GM18870 (cell line): ENCODE measurements around the gene FLOT2.
"Not testable (repeated sequence)": the region's sequence is repeated elsewhere in the genome, so short reads cannot be mapped to it uniquely, and the experiment has no call there.

ENCODE experiments used
- ATAC-seq: cut with Tn5 transposase; IDR thresholded peaks from one replicate; pipeline ENCODE4 v1.9.1; 2021; ENCODE audit warnings: moderate library complexity; ENCODE audit not compliant: unreplicated experiment

Gene FLOT2

DNA sequence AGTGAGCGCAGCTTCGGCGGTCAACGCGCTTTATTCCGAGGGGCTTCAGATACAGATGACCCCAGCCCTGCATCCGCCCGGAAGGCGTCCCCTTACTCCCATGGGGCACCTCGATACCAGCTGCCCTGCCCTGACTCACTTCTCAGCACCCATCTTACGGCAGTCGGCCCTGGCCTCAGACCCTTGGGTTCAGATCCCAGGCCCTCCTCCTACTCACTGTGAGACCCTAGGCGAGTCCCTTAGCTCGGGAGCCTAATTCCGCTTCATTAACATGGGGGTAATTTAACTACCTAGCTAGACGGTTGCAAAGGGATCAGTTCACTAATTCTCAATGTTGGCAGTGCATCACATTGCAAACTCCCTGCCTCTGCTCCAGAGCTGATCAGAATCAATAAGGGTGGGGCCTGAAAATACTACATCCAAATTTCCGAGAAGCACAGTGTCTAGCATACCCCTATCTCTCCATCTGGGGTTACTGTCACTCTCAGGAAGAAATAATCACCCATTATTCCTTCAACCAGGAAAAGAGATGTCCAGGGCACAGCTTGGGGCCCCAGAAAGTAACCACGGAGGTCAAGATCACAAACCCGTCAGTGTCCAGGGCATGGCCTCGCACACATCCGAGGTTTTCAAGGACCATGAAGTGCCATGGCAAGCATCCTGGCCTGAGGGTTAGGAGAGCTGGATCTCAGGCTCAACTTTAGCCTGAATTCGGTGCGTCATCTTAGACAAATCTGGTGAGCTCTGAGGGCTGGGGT, 415 bp upstream of the FLOT2 start:
- no peak for ATAC-seq

DNA sequence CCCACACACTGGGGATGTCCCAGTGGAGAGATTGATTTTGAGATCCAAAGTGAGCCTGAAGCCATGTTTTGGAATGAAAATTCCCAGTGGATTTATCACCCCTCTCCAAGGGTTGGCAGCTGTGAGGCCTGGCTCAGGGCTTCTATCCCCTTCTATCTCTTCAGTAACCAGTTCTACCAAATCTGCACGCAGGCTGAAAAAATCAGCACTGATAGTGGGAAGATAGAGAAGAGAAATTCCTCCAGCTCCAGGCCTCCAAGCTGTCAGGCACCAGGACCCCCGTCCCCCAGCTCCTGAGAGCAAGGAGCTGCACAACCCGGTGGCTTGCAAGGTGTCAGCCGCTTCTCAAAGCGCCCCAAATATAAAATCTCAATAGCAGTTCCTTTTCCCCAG, 1.0 kb downstream of the FLOT2 start:
- no peak for ATAC-seq

- no peak for ATAC-seq
These were observed 1.6 kb downstream of the FLOT2 start for GRCh38 chr17:28895794-28896447.

DNA sequence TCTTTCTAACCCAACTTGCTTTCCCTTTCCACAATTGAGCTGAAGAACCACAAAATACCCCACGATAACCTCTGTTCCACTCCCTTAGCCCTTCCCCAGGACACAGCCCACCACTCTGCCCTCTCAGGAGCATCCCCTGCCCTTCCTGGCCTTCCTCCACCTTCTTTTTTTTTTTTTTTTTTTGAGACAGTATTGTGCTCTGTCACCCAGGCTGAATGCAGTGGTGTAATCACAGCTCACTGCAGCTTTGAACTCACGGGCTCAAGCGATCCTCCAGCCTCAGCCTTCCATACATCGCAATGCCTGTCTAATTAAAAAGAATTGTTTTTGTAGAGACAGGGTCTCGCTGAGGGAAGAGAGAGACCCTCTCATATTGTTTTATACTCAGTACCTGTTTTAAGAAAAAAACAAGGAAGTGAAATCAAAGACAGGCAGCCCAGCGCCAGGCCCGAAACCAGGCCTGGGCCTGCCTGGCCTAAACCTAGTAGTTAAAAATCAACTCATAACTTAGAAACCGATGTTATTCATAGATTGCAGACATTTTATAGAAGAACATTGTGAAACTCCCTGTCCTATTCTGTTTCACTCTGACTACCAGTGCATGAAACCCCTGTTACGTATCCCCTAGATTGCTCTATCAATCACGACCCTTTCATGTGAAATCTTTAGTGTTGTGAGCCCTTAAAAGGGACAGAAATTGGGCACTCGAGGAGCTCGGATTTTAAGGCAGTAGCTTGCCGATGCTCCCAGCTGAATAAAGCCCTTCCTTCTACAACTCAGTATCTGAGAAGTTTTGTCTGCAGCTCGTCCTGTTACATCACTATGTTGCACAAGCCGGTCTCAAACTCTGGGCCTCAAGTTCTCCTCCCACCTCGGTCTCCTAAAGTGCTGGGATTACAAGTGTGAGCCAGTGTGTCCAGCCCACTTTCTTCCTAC, 4.0 kb downstream of the FLOT2 start:
- not testable (repeated sequence) for ATAC-seq

DNA sequence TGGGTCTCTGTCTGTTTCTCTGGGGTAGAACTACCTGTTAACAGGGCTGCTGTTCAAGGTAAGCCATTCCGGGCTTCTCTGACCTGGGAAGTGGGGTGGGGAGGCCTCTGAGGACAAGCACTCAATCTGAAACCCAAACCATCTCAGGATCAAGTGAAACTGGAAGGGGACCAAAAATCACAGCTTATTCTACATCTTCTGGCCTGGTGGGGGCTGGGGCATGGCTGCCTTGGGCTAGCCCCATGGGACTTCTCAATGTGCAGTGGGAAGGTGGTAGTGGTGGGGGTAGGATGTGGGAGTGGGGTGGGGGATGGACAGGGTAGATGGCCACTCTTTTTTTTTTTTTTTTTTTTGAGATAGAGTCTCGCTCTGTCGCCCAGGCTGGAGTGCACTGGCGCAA, 5.5 kb downstream of the FLOT2 start:
- no peak for ATAC-seq

DNA sequence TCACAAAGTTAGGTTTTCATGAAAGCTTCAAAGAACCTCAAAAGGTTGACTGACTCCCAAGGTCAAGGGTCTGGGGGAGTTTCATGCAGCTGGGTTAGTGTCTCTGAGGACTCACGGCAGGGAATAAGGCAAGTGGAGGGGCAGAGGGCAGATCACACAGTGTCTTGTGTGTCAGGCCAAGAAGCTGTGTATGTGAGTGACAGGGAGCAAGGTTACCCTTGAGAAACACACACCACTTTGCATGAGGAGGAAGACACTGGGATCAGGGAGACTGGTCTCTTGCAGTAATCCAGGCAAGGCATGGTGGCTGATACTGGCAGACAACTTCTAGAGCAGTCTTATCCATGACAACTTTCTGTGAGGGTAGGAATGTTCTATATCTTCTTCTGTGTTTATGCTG, 6.3 kb downstream of the FLOT2 start:
- ATAC-seq, result no peak

GRCh38 chr17:28889996-28890395, 7.5 kb downstream of the FLOT2 start:
- no peak for ATAC-seq

- no peak for ATAC-seq
These were observed 8.7 kb downstream of the FLOT2 start for GRCh38 chr17:28888832-28889231.

DNA sequence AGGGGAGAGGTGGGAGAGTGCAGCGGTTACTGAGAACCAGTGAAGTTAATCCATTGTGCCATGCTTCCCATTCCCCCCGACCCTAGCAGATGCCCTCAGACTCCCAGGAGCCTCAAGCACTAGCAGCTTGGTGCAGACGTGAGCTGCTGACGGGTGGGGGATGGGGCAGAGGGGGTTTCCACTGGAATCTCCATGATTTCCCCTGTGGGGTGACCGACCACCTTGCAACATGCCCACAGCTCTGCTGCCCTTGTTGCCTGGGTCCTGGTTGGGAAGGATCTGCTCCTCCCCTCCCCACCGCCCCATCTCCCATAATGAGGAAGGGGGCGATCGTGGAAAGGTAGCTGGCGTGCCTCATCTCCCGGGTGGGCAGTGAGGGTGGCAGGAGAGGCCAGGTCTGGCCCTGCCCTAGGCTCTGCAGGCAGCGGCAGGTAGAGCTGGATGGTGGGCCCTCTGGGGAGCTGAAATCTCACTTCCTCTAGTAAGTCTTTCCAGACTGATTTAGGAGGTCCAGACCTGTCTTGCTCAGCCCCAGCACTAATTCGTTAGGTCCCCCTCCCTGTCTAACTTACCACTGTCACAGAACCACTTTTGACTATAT, 9.6 kb downstream of the FLOT2 start:
- ATAC-seq, result no peak

- no peak for ATAC-seq
These were observed 11.6 kb downstream of the FLOT2 start for GRCh38 chr17:28885951-28886350.

DNA sequence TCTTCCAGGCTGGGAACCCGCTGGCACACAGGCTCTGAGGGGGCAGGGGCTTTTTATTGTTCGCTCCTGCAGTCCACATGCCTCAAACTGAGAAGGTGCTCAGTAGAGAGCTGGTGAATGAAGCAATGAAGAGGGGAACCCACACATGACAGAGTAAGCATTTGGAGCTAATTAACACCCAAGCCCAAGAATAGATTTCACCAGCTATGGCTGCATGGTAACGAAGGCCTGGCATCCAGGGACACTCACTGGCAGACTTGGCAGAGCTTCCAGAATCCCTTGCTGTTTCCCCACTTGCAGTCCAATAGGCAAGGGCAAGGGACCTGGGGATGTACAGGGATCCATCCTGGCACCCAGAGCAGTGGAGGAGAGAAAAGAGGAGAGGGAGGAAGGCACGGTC, 12.2 kb downstream of the FLOT2 start:
- ATAC-seq, result no peak

GRCh38 chr17:28883967-28884702, 13.4 kb downstream of the FLOT2 start:
- no peak for ATAC-seq

DNA sequence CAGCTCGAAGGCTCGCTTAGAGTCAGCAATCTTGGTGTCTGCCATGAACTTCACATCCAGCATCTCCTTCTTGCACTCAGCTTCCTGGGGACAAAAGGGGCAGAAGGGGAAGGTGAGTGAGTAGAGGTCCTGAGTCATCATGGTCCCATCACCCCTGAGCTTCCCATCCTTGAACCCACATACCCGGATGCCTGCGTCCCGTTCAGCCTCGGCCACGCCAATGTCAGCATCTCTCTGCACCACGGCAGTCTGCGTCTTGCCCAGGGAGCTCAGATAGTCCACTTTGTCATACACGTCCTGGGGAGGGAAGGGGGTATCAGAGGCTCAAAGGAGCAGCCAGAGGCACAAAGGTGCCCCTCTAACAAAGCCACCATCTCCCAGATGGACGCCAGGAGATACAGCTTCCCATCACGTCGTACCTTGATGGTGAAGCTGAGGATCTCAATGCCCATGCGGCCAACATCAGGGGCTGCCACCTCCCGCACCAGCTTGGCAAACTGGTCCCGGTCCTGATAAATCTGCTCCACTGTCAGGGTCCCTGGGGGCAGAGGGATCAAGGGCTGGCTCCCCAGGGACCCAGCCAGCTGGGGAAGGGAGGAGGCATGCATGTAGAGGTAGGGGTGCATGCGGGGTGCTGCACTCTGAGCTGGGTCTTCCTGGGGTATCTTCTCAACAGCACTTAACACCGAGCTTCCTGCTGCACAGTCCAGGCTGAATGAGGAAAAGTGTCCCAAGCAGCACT, 15.2 kb downstream of the FLOT2 start:
- no peak for ATAC-seq

GRCh38 chr17:28881533-28882056, 15.9 kb downstream of the FLOT2 start:
- no peak for ATAC-seq

DNA sequence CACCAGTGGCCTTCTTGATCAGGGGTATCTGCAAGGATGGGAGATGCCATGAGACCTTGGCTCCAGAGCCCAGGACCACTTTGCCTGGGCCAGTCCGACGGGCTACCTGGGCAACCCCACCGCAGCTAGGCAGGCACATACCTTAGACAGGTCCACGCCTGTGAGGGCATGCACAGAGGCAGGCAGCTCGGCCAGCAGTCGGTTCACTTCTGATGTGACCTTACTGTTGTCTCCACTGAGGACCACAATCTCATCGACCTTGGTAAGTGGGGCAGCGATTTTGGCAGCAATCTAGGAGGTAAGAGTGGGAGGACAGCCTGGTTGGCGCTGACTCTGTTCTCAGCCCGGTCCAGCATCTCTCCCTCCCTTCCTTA, 17.0 kb downstream of the FLOT2 start:
- no peak for ATAC-seq

DNA sequence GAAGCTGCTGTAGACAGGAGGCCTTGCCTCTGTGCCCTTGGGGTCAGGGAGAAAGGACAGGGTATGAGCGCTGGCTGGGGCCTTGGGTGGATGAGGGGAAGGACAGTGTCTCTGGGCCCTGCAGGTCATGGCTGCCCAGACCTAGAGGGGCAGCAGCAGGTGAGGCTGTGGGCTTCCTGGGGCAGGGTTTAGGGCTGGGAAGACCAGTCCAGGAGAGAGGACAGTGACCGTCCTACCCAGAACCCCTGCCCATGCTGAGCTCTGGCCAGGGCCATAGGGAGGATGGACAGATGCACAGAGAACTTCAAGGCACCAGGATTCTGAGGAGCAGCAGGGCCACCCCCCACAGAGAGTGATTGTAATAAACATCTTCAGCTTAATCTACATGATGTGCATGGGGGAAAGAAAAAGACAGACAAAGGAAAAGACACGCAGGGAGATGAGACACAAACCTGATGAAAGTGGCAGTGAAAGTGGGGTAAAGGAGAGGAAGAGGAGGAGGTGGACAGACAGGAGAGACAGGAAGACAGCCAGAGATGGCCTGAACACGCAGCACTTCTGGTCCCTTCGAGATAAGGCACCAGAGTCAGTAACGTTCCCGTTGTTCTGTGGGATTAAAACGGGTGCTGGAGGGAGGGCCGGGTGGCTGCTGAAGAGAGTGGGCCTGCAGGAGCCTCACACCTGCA, 17.5 kb downstream of the FLOT2 start:
- no peak for ATAC-seq

GRCh38 chr17:28878981-28879380, 18.6 kb downstream of the FLOT2 start:
- ATAC-seq, result no peak

DNA sequence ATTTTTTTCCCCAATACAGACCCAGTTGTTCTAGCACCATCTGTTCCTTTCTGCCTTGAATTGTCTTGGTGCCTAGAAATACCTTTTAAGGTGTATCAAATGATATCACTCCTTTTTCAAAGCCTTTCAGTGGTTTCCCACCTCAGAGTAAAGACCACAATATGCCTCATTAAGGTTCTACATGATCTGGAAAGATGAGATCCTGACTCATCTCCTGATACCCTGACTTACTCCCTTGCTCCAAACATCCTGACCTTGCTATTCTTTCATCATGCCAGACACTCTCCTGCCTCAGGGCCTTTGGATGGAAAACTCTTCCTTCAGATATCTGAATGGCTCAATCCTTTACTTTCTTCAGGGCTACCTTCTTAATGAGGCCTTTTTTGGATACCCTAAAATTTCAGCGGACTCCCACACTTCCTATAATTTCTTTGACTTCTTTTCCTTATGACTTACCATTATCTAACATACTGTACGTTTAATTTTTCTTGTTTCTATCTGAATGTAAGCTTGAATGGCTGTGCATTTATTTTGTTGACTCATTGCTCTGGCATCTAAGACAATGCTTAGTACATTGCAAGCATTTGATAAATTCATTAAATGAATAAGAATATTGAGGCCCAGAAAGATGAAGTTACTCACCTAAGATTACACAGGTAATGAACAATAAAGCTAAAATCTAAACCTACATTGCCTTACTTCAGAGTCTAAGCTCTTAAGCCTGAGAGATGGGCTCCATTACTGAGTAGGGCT, 19.2 kb downstream of the FLOT2 start:
- ATAC-seq, result no peak
